SK-N-DZ (cell line): ENCODE results near the gene COL23A1.
"Not testable (repeated sequence)": the region's sequence is repeated elsewhere in the genome, so short reads cannot be mapped to it uniquely, and the experiment has no call there.

Experiments used
- DNase-seq: peaks from one replicate; pipeline ENCODE4 v3.0.0-alpha.2; 2015; ENCODE audit warnings: low spot score

The COL23A1 gene

DNA sequence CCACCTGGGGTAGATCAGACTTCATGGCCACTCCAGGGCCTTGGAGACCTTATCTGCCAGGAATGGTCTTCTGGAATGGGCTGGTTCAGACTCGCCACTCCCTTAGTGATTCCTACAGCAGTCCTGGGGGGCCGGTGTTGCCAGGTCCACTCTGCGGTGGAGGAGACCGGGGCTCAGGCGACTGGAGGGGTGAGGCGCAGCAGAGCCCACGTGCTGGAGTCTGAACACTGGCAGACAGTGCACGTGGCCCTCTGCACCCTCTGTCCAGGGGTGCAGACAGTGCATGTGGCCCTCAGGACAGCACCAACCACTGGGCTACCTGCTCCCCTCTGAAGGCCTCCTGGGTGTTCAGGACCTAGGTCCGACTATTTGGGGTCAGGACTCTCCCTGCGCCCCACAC lies 262.7 kb downstream of the COL23A1 start:
- DNase-seq: no peak

DNA sequence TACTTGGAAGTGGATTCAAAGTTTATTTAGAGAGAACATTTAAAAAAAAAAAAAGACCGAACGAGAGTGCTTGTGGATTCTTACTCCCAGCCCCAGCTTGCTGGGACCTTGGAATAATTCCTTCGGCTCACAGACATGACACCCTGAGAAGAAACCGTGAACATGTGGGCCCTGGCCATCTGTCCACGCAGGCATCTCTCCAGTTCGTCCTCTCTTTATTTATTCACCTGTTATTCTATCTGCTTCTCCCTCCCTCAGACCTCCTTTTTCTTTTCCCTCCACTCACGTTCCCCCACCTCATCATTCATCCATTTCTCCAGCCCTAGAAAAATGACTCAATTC lies 263.8 kb downstream of the COL23A1 start:
- DNase-seq: no peak

DNA sequence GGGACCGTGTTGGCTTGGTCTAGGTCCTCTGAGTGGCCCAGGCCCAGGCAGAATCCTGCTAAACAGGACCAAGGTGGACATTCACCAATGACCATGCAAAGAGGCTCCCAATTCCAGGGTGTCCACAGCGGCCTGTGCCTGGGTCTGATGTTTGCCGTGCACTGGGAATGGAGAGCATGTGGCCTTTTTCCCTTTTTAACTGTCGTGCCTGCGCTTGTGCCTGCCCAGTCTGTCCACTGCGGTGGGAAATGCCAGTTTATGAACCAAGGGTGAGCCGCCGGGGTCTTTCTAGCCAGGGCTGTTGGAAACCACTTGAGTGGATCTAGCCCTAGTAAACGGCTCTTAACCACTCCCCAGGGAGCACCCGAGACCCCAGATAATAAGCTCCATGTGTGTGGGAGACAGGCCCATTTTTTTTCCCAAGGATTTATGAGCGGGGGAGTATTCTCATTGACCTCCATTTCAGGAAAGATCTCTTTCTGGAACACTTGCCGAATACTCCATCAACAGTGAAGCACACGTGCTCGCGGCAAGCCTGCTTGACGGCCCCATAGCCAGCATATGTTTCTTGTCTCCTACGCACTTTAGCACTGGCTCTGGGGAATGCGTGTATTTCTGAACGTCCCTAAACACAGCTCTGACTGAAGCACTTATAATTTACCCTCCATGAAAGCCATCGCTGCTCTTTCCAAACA lies 264.4 kb downstream of the COL23A1 start:
- DNase-seq: no peak

DNA sequence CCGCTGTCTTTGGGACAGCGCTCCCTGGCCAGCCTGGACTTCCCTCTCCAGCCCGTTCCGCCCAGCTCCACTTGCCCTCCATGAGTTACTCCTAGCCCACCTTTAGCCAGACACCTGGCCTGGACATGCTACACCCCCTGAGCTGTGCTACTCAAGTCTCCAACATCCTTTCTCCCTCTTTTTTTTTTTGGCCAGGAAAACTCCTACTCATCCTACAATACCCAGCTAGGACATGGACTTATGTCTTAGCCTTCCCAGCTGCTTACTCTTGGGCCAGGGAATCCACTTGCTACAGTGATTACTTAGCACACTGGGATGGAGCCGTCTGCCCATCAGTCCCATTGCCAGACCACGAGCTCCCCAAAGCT lies 264.9 kb downstream of the COL23A1 start:
- no peak for DNase-seq

DNA sequence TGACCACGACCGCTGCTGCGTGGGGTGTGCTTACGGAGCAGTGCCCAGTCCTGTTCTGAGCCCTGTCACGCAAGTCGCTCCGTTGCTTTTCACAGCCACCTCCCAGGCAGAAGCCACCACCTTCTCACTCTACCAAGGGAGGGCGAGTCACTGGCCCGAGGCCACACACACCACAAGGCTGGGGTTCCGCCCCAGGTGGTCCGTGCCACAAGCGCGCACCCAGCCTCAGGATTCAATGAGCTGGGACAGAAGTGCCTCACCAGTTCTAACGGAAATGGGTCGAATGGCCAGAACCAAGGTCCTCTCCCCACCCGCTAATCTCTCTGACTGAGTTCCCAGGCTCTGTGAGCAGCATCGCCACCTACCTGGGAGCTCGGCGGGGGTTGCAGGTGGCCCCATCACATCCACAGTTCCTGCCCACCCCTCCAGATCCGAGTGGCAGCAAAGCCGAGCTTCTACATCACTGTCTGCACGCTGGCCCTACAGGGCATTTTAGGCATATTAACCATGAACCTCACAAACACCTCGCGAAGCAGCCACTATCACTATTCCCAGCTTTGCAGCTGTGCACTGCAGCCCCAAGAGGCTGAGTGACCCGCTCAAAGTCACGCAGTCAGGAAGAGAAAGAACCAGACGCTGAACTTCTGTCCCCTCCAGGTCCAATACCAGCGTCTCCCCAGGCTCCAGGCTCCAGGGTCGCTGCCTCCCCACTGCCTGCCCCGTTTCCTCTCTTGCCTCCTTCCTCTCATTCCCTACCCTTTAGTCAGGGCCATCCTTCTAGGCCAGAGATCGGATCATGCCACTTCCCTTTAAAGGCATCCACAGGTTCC lies 265.5 kb downstream of the COL23A1 start:
- no peak for DNase-seq

DNA sequence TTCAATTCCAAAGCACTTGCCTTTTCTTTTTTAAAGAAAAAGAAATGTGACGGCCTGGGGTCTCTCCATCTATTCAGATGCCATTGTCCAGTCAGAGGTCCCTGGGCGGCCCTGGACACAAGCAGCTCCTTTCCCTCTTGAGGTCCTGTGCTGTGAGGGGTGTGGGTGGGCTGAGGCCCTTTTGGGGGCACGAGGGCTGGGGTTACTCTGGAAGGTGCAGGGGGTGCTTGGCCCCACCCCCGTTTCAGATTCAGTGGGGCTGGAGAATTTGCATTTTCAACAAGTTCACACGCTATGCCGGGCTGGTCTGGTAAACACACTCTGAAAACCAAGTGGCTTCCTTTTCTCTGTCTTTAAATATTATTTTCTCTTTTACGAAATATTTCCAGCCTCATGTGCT lies 266.2 kb downstream of the COL23A1 start:
- DNase-seq: no peak

DNA sequence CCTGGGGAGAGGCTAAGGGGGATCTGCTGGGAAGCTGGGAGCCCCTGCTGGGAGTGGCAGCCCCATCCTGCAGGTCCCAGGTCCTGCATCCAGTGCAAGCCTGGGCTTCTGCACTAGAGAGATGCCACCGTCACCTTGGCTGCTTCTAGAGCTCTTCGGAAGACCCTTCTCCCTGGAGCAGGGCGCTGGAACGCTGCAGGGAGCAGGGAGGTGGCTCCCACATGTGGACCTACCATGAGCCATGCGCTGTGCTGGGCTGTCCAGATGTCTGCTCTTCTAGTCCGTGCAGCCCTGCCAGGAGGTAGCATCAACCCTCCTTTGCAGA lies 266.7 kb downstream of the COL23A1 start:
- DNase-seq: no peak

DNA sequence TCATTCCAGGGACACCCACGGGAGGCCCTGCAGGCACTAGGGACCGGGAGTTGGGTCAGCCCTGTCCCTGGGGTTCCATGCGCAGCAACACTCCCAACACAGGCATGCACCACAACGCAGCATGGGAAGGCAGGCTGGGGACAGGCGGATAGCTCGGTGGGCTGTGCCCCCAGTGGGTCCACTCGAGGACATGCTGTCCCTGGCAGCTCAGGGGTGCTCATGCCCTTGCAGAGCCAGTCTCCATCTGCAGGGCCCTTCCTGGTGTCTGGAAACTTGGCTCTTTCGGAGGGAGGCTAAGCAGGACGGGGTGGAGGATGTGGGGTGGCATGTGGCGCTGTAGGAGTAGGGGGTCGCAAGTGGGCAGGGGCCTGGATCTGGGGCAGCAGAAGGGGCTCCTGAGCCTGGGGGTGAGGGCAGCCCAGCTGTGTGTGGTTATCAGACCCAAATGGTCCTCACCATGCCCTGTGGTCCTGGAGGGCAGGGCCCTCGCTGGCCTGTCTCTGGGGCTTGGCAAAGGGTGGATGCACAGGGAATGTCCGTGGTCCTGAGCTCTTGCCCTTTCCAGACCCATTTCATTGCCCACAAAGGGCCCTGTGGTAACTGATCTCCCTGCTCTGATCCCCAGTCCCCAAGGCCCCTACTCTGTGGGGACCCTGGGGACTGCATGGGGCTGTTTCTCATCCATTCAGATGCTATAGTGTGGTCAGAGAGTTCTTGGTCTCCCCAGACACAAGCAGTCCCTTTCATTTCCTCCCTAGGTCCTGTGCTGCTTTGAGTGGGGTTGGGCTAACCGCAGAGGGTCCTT lies 267.3 kb downstream of the COL23A1 start:
- no peak for DNase-seq

DNA sequence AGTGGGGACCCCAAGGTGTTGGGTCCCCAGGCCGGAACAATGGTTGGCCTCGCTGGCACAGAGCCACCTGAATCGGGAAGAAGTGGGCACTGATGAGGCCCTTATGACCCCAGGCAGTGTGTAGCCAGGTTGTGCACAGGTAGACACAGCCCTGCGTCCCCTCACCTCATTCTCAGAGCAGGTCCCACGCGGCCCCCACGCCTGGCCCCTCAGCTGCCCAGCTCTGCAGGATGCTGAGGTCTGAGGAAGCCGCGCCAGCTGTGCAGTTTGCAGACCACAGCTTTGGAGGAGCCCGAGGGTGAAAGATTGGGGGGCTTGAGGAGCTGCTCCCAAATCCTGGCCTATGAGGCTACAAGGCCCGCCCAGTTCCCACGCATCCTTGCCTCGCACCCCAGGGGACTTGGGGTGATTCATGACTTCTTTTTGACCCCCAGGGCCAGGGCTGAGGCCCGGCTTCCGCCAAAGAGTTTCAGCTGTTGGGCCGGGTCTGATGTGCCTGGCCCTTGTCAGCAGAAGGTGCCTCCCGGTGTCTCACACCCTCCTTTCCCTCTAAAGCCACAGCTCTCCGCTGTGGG lies 269.8 kb downstream of the COL23A1 start:
- DNase-seq: no peak

DNA sequence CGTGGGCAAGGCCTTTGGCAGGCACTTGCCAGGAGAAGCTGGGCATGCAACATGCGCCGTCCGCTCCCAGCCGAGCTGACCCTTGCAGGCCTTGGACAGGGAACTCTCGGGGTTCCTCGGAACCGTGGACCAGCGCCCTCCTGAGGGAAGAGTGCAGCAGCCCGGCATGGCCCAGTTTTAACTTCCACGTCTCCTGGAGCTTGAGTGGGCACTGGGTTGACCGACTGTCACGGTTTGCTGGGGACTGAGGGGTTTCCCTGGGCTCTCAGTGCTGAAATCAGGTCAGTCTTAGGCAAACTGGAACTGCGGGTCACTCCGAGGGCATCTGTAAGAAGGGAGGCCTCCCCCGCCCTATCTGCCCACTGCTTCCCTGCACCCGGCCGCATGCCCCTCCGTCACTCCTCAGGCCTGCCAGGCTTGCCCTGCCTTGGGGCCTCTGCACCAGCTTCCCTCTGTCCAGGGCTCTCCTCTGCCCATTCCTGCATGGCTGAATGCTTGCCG lies 270.6 kb downstream of the COL23A1 start:
- DNase-seq: no peak

DNA sequence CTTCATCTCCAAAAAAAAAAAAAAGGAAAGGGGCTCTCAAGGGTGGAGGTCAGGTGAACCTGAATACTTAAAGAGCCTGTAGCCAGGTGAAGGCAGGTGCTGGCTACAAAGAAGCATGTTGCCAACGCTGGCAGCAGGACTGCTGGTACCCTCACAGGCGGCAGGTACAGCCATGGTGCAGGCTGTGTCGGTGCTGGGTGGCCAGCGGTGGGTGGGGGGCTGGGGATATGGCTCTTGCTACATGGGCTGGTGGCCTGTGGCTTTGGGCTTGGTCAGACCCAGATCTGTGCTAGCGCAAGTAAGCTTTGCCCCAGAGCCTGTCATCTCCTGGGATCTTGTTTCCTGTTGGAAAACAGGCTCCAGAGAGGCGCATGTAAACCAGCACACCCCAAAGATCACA lies 271.3 kb downstream of the COL23A1 start:
- DNase-seq: no peak

DNA sequence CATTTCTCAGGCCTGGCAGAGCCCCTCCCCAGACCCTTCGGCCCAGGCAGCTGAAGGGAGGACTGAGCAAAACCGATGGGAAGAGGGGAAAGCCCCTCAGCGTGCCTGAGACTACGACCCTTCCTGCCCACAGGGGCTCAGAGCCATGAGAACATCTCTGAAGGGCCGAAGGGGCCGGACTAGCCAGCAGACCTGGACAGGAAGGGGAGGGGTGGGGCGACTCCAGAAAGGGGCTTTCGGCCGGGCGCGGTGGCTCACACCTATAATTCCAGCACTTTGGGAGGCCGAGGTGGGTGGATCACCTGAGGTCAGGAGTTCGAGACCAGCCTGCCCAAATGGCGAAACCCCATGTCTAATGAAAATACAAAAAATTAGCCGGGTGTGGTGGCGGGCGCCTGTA lies 271.8 kb downstream of the COL23A1 start:
- no peak for DNase-seq

DNA sequence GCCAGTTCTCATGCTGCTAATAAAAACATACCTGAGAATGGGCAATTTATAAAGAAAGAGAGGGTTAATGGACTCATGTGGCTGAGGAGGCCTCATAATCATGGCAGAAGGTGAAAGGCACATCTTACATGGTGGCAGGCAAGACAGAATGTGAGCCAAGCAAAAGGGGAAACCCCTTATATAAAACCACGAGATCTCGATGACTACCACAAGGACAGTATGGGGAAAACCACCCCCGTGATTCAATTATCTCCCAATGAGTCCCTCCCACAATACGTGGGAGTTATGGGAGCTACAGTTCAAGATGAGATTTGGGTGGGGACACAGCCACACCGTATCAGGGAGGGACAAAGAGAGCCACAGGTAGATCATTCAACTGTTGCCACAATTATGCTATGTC lies 272.5 kb downstream of the COL23A1 start:
- DNase-seq: not testable (repeated sequence)

DNA sequence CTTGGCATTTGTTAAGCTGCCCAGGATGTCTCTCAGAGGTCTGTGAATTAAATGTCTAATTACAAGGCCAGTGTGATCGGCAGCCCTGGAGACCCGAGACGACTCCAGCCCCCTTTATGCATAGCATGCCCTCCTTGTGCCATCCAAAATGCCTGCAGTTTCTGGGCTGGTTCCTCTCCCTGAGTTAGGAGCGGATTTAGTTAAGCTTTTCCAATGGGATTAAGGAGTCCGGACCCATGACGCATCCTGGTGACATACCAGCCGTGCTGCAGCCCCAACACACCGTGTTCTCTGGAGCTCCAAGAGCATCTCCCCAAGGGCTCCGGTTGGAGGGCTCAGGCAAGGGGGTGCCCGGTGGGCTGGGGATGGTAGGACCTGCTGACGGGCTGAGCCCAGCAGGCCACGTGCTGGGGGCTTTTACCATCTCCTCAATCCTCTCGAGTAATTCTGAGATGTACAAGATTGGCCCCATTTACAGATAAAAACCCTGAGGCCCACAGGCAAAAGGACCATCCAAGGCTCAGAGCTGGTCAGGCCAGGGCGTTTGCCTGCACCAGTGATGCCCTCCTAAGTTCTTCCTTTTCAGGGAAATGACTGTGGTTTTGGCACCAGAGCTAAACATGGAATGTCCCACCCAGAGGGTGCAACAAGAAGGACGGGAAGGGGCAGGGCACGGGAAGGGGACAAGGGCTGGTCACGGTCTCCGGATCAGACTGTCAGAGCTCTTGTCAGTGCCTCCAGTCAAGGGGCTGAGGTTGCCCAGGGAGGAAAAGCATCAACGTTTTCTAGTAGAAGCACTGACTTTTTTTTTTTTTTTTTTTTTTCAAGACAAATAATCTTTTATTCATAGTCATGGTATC lies 275.0 kb downstream of the COL23A1 start:
- DNase-seq: no peak

DNA sequence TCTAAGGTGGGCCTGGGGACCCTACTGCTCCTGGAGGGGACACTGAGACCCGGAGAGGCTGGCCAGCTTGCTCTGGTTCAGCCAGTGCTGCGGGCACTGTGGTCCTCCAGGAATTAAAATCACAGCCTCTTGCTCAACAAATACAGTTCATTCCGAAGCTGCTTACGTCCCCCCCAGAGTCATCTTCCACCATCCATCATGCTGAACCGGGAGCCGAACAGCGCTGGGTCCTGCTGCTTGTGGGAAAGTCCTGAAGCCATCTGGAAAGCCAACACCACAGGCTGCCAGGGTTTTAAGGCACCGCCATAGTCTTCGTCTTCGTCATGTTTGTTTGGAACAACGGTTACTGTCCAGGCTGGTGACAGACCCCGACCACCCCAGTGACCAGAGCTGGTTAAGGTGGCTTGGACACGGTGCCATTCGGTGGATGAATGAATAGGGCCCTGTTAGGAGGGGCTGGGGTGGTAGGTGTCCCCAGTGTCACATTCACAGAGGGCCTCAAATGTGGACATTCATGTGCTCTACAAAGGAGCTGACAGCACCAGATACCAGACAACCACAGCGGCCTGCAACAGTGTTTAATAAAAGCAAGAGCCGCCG lies 276.0 kb downstream of the COL23A1 start:
- no peak for DNase-seq

DNA sequence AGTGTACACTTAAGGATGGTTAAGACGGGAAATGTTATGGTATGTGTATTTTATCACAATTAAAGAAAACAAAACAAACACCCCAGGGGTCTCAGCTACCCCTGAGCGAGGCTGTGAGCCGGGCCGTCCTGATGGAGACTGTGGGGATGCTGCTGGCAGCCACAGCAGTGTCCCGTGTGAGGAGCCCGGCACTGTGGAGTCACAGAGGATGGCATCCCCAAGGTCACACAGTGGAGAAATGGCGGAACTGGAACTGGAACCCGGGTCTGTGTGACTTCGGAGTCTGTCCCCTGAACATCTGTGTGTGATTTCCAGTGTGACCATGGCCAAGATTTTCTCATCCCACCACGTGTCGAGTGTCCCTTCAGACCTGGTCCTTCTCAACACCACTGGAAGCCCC lies 276.9 kb downstream of the COL23A1 start:
- no peak for DNase-seq

DNA sequence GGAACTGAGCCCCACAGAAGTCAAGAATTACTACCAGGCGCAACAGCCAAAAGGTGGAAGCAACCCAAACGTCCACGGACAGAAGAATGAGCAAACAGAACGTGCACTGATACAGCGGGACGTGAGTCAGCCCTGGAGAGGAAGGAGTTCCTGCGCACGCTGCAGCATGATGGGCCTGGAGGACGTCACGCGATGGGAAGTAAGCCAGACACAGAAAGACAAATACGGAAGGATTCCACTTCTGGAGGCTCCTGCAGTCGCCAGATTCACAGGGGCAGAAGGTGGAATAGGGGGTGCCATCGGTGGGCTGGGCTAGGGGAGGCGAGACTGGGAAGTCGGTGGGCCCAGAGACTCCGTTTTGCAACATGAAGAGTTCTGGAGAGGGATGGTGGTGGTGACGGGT lies 277.3 kb downstream of the COL23A1 start:
- no peak for DNase-seq

DNA sequence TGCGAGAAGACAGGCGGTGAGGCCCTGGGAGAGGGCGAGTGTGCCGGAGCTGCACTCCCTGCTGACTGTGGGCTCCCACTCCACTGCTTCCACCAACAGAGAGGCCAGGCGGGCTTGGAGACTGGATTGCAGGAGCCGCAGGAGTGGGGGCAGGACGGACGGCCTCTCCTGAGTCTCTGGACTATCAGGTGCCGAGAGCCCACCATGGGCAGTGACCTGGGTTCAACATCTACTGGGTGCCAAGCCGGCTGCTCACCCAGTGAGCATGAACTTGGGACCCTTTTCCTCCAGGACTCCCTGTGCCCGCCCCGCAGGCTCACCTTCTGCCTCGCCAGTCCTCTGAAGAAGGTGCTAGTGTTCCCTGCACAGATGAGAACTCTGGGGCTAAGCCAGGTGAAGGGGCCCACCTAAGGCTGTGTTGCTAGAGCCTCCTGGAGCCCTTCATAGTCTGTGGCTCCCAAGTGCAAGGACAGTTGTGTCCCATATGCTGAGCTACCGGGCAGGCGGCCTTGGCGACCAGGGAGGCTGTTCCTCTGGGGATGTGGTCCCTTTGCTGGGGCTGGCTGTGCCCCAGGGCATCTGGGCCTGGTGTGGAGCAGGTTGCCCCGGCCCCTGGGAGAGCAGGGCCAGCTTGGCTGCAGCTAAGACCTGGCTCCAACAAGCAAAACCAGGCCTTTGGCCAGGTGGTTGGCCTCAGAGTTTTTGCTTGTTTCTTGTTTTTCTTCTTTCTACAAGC lies 279.9 kb downstream of the COL23A1 start:
- DNase-seq: no peak

DNA sequence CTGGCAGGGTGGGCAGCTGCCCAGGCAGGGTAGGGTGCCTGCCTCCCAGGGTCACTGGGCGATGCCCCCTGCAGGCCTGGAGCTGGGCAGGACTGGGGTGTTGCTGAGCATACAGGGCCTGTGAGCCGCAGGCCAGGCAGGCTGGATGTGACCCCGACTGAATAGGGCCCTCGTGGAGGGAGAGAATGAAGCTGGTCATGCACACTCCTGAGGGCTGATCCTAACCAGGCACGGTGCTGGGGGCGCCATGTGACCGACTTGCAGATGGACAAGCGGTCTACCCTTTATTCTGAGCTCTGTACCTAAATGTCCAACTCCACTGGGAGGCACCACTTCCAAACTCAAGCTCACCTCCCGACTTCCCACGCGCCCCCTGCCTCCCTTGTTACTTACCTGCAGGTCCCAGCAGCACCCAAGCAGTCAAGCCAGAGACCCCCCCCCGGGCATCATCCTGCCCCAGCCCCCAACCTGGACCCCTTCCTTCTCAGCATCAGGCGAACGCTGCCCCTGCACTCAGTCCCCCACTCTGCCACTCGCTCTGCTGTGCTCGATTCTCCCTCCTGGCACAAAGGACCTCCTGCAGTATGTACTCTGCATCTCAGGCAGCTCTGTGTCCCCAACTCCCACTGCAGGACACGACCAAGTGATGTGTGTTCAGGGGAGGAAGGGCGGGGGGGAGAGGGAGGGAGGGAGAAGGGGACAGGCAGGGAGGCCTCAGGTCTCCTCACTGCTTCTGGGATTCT lies 280.8 kb downstream of the COL23A1 start:
- no peak for DNase-seq
